HS-5 (cell line): ENCODE data around the gene SUFU.
"Not testable (repeated sequence)": the region's sequence is repeated elsewhere in the genome, so short reads cannot be mapped to it uniquely, and the experiment has no call there.

Source experiments
- DNase-seq: peaks from one replicate; pipeline ENCODE4 v3.0.0-alpha.2; 2012; ENCODE audit warnings: low read depth

The SUFU gene

DNA sequence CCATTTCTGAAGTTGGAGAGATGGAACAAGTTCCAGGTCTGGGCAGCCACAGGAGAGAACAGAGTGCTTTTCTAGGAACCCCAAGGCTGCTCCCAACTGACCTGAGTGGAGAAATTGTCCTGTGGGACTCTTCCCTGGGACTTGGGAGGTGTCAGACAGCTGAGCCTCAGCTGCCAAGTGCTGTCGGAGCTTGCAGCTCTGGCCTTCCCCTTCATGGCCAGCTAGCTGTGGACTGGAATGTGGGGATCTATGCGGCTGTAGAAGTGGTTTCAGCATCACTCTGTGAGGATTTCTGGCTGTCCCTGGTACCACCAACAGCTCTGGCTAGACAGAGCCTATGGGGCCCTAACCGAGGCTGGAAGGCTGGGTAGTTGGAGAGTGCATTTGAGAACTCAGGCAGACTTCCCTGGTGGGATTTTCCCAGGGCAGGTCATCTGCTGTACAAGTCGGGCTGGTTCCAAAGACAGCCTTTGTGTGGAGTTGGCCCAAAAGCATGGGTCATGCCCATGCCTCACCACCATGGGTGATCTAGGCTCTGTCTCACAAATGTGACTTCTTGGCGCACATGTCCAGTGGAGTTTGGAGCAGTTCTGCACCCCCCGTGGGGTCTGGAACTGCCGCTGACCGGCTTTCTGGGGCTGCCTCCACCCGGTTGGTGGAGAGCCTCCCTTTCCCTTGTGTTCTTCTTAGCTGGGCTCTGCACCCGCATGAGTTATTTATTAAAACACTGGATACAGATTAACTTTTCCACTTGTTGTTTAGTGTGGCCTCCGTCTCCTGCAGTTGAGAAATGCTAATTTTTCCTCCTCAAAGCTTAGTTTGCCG is 10.9 kb downstream of the SUFU start:
- DNase-seq: no peak

- DNase-seq: no peak
These were observed 12.0 kb downstream of the SUFU start for GRCh38 chr10:102515724-102516123.

- no peak for DNase-seq
These were observed 13.8 kb downstream of the SUFU start for GRCh38 chr10:102517553-102517952.

- no peak for DNase-seq
These were observed 15.6 kb downstream of the SUFU start for GRCh38 chr10:102519246-102519825.

DNA sequence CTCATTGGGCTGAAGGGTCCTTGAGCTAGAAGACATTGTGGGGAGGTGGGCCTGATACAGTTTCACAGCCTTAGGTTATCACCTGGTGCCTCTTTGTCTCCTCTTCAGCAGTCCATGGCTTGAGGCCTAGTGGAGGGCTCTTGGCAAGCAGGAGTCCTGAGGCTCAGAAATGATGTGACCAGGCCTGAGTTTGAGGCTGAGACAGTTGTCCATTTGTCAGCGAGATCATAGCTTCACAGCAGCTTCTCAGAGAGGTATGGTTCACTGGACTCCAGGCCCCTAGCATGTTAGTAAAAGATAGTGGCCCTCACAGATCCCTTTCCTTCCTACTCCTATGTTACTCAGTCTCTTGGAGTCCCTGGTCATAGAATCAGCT is 19.1 kb downstream of the SUFU start:
- DNase-seq: no peak

GRCh38 chr10:102523250-102524029 is 19.7 kb downstream of the SUFU start:
- DNase-seq: no peak

DNA sequence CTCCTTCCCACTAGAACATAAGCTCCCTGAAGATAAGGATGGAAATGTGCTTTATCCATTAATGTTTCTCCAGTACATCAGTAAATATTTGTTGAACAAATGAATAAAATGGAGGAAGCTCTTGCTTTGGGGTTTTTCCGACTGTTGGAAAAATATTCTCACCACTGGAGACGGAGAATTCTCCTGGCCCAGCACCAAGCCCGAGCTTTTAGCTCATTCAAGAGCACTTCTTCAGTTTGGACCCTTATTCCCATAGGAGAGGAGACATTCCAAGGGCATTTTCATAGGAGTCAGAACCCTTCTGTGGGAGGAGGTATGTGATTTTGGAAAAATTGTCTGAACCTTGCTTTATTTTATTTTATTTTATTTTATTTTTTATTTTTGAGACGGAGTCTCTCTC is 21.0 kb downstream of the SUFU start:
- DNase-seq: no peak

- no peak for DNase-seq
These were observed 23.8 kb downstream of the SUFU start for GRCh38 chr10:102527546-102527945.

DNA sequence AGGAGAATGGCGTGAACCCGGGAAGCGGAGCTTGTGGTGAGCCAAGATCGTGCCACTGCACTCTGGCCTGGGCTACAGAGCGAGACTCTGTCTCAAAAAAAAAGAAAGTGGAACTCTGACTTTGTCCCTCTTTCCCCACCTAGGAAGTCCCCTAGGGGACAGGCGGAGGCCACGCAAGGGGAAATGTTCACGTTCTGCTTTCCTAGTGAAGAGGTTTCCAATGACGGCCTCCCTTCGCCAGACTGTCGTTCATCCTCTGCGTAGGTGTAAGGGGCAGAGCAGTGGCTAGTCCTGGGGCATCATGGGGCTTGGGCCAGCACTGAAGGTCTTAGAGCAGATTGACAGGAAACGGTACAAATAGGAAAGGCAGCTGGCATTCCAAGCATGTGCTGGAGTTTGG is 30.6 kb downstream of the SUFU start:
- DNase-seq: no peak

DNA sequence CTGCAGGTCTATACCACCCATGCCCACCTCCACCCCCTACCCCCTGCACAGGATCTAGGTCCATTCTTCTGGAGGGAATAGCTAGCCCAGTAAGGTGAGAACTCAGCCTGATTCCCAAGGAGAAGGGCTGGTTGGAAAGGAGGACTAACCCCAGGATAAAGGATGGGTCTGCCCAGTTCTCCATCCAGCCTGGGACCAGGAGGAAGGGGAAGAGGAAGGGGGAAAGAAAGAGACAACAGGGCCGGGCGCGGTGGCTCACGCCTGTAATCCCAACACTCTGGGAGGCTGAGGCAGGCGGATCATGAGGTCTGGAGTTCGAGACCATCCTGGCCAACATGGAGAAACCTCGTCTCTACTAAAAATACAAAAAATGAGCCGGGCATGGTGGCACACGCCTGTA is 31.2 kb downstream of the SUFU start:
- DNase-seq: not testable (repeated sequence)

- DNase-seq: no peak
These were observed 31.8 kb downstream of the SUFU start for GRCh38 chr10:102535481-102536147.

DNA sequence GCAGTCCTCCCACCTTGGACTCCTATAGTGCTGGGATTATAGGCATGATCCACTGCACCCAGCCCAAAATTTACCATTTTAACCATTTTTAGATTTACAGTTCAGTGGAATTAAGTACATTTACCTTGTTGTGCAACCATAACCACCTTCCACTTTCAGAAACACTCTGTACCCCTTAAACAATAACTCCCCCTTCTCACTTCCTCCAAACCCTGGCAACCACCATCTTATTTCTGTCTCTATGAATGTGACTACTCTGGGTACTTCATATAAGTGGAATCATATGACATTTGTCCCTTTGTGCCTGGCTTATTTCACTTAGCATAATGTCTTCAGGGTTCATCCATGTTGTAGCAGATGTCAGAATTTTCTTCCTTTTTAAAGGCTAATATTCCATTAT is 33.6 kb downstream of the SUFU start:
- no peak for DNase-seq

DNA sequence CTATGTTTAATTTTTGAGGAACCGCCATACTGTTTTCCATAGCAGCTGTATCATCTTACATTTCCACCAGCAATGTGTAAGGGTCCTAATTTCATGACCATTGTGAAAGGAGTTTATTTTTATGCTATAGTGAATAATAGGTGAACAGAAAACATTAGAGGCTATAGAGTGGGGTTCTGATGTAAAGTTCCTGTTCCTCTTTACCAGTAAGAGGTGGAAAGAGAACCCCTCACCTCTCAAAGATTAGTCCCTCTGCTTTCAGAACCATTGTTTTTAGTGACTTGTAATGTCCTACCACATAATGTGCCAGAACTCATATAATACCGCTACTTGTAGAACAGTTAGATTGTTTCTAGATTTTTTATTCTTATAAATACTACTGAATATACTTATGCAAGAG is 34.2 kb downstream of the SUFU start:
- DNase-seq: no peak

DNA sequence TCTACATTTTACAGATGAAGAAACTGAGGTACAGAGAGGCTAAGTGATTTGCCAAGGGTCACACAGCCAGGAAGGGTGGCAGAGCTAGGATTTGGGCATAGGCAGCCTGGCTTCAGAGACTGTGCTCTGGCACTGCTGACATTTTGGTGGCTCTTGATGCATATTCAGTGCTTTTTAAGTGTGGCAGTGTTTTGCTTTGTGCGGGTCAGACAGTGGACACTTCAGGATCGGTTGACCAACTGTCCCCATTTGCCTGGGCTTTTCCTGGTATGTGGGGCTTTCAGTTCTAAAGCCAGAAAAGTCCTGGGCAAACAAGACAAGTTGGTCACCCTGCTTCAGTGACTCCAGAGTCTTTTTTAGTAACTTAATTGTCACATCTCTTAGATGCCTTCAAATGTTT is 35.0 kb downstream of the SUFU start:
- DNase-seq: no peak

DNA sequence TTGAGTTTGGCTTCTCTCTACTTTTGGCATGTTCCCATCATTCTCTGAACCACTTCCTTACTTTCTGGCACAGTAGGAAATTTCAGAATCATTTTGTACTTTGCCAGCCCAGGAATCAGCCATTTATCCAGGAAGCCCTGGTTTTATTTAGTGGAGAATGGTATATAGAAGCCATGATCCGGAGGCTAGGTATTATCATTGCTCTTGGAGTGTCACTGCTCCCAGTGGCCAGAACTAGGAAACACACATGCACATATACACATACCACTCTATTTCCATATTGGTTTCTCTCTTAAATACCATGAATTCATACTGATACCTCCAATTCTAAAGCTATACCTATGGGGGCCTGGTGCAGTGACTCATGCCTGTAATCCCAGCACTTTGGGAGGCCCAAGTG is 36.3 kb downstream of the SUFU start:
- no peak for DNase-seq

GRCh38 chr10:102542800-102543418 is 39.1 kb downstream of the SUFU start:
- no peak for DNase-seq

DNA sequence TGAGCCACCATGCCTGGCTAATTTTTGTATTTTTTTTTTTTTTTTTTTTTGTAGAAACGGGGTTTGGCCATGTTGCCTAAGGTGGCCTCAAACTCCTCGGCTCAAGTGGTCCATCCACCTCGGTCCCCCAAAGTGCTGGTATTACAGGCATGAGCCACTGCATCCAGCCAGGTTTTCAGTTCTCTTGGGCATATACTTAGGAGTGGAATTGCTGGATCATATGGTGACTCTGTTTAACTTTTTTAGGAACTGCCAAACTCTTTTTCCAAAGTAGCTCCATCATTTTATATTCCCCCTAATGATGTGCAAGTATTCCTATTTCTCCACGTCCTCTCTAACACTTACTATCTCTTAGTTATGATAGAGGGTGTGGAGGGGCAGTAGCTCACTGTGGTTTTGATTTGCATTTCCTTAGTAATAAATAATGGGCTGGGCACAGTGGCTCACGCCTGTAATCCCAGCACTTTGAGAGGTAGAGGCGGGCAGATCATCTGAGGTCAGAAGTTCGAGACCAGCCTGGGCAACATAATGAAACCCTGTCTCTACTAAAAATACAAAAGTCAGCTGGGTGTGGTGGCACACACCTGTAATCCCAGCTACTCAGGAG is 41.6 kb downstream of the SUFU start:
- DNase-seq: no peak

DNA sequence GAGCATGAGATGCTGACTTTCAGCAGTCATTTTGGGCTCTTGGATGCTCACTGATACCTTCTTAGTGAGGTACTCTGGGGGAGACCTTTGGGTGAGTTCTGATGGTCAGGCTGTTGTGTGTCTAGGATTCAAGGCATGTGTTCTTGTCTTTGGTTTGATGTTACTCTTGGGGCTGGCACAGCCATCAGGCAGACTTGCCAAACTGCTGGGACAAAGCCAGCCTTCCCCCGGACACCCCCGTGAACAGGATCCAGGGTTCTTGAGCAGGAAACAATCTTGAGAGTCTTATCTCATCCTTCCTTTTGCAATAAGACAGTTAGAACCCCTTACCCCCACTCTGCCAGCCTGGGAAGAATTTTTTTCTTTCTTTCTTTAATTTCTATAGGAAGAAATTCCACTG is 42.2 kb downstream of the SUFU start:
- DNase-seq: no peak

DNA sequence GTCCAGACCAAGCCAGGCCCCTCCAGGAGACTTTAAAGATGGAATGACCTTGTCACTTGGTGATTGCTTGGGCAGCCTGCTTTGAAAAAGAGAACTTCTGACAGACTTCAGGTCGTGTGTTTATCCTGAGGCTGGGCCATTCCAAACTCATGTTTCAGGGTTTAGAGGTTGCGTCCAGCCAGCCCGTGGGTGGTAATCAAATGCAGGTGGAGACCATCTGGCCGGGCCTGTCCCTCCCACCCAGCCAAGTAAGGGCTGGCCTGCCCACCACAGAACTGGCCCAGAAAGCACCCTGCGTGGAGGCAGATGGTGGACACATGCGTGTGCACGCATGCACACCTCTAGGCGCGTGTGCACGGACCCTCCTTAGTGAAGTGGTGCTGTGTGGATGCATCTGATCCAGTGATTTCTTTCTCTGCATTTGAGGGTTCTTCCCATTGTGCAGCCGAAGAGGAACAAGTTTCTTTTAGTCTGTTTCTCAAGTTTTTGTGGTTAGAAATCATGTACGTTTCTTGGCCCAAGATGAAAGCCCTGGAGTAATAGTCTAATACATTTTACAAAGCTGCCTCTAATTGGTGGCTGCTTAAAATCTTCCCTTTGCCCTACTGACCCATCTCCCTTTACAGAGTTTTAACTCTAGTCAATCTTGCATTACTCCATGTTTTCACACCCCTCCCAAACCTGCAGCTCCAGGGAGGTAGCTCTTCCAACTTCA is 43.0 kb downstream of the SUFU start:
- DNase-seq: no peak

DNA sequence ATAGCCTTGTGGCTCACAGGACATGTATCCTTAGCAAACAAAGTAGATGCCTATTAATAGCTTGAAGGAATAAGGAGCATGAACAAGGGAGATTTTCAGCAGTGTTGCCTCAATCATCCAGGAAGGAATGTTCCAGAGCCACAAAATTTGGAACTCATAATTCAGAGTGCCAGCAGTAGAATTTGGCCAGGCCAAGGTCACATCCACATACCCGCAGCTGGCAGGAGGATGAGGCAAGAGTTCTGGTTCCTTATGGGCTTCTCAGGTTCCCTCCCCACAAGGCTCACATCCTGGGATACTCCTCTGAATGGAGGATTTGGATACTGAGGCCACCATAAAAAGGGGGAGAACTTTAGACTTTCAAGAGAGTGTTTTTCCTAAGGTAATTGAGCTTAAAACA is 45.8 kb downstream of the SUFU start:
- DNase-seq: no peak

DNA sequence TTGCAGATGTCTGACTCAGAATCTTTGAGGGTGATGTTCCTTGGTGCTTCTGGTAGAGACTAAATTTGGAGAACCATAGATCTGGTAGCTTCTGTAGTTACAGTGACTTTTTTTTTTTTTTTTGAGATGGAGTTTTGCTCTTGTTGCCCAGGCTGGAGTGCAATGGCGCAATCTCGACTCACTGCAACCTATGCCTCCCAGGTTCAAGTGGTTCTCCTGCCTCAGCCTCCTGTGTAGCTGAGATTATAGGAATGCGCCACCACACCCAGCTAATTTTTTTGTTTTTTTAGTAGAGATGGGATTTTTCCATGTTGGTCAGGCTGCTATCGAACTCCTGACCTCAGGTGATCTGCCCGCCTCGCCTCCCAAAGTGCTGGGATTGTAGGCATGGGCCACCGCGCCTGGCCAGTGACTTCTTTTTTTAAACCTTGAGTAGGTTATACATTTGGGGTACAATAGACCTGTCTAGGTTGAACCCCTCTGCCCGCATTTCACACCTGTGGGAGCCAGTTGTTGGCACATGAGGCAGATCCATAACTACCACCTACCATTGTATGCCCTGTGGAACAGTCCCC is 47.0 kb downstream of the SUFU start:
- no peak for DNase-seq
